ENCODE results near the gene FADS6. TPM values are rescaled to one million over a fixed set of nuclear protein-coding genes. Genes with fewer than 3 reads are reported as not detected.
"Not testable (repeated sequence)": the region's sequence is repeated elsewhere in the genome, so short reads cannot be mapped to it uniquely, and the experiment has no call there.

FADS6 gene
- total and polyA plus RNA-seq, 12 donors, result not detected

GRCh38 chr17:74907012-74907411, 13.6 kb upstream of the FADS6 start:
- H3K4me1 ChIP-seq, result no peaks in the 10 kb centered on the region
- H3K36me3 ChIP-seq, result no peaks in the 10 kb centered on the region
- ATAC-seq (no peak), DNase-seq (no peak)
- no peak overlapping the region for H3K4me3 ChIP-seq
- TF ChIP-seq CTCF (IDR thresholded peaks at IDR 0.05), result no peak
- WGBS, 2 donors, result 95% methylated on average over 28 to 34 of the region's 34 CpGs
- intact Hi-C loops (cut with DNase I), result no loop called here
- H3K9me3 ChIP-seq, result peaks cover 0 to 7% (median 0%) of the 10 kb centered on the region in 11 donors
- H3K27ac ChIP-seq, result no peak overlapping the region
- peaks cover 0 to 30% (median 21%) of the 10 kb centered on the region in 7 donors for H3K27me3 ChIP-seq

GRCh38 chr17:74906214-74906793, 12.9 kb upstream of the FADS6 start:
- H3K27ac ChIP-seq; H3K4me3 ChIP-seq; H3K4me1 ChIP-seq; DNase-seq; H3K9me3 ChIP-seq; intact Hi-C loops (cut with DNase I); ATAC-seq; H3K36me3 ChIP-seq: not testable (repeated sequence)
- H3K27me3 ChIP-seq, result peaks cover 0 to 32% (median 21%) of the 10 kb centered on the region in 7 donors
- whole genome bisulfite sequencing, 2 donors, result 75 to 77% methylated on average over 6 of the region's 6 CpGs

GRCh38 chr17:74904687-74905409, 11.4 kb upstream of the FADS6 start:
- H3K36me3 ChIP-seq, result no peaks in the 10 kb centered on the region
- H3K27ac ChIP-seq, result no peak overlapping the region
- TF ChIP-seq CTCF (IDR thresholded peaks at IDR 0.05), result no peak
- no peaks in the 10 kb centered on the region for H3K4me1 ChIP-seq
- peaks cover 0 to 7% (median 0%) of the 10 kb centered on the region in 11 donors for H3K9me3 ChIP-seq
- ATAC-seq (no peak), DNase-seq (no peak)
- H3K27me3 ChIP-seq, result peaks cover 0 to 32% (median 21%) of the 10 kb centered on the region in 7 donors
- intact Hi-C loops (cut with DNase I), result no loop called here
- H3K4me3 ChIP-seq, result no peak overlapping the region
- WGBS, 2 donors, result 75 to 76% methylated on average over 7 of the region's 7 CpGs

- no peaks in the 10 kb centered on the region for H3K36me3 ChIP-seq
- H3K9me3 ChIP-seq, result peaks cover 0 to 2% (median 0%) of the 10 kb centered on the region in 11 donors
- WGBS, 2 donors, result 70 to 78% methylated on average over 6 of the region's 6 CpGs
- no peak overlapping the region for H3K27ac ChIP-seq
- intact Hi-C loops (cut with DNase I), result no loop called here
- no peak for TF ChIP-seq CTCF (IDR thresholded peaks at IDR 0.05)
- no peak overlapping the region for H3K4me3 ChIP-seq
- H3K27me3 ChIP-seq, result peaks cover 0 to 30% (median 21%) of the 10 kb centered on the region in 7 donors
- DNase-seq (no peak), ATAC-seq (no peak)
- no peaks in the 10 kb centered on the region for H3K4me1 ChIP-seq
These were observed 10.2 kb upstream of the FADS6 start for GRCh38 chr17:74903671-74904070.

- H3K36me3 ChIP-seq, result no peaks in the 10 kb centered on the region
- no peak for DNase-seq
- no peak for TF ChIP-seq CTCF (IDR thresholded peaks at IDR 0.05)
- intact Hi-C loops (cut with DNase I), result no loop called here
- H3K4me3 ChIP-seq, result no peak overlapping the region
- peaks cover 0 to 29% (median 21%) of the 10 kb centered on the region in 7 donors for H3K27me3 ChIP-seq
- no peaks in the 10 kb centered on the region for H3K4me1 ChIP-seq
- WGBS, 2 donors, result 88 to 90% methylated on average over 9 of the region's 9 CpGs
- ATAC-seq, result no peak
- H3K9me3 ChIP-seq, result no peaks in the 10 kb centered on the region
- no peak overlapping the region for H3K27ac ChIP-seq
These were observed 9.6 kb upstream of the FADS6 start for GRCh38 chr17:74903034-74903433.

Measured in heart right ventricle (tissue), 16 donors.